Tibial artery (tissue), 4 donors: ENCODE data around the gene THYN1.
"Not testable (repeated sequence)": the region's sequence is repeated elsewhere in the genome, so short reads cannot be mapped to it uniquely, and the experiment has no call there.

ENCODE experiments used
- DNase-seq, 2 donors: peaks; one replicate each; pipeline ENCODE4 v3.0.0-alpha.2; 2019
- H3K27ac ChIP-seq, 2 donors: fragments of 200-600 bp; sonication (generic) in 1 of 2; 1 replicate in 1 of 2; 2 replicates in 1 of 2; pipeline ENCODE4 v1.5.1; 2018 to 2019; ENCODE audit warnings: mild to moderate bottlenecking in 1 of 2
- H3K27me3 ChIP-seq, 2 donors: fragments of 200-600 bp; sonication (generic) in 1 of 2; one replicate each; pipeline versions ENCODE4 v1.5.1 to v1.6.0; 2016 to 2019
- H3K36me3 ChIP-seq, 3 donors: fragments of 200-600 bp; sonication (generic) in 2 of 3; one replicate each; pipeline ENCODE4 v1.5.1; 2016 to 2019; ENCODE audit warnings: mild to moderate bottlenecking in 2 of 3
- H3K4me1 ChIP-seq, 4 donors: fragments of 200-600 bp; sonication (generic) in 2 of 4; 1 replicate in 3 of 4; 2 replicates in 1 of 4; pipeline ENCODE4 v1.5.1; 2016 to 2019
- H3K4me3 ChIP-seq, 2 donors: fragments of 200-600 bp; sonication (generic) in 1 of 2; 1 replicate in 1 of 2; 2 replicates in 1 of 2; pipeline ENCODE4 v1.5.1; 2018 to 2019; ENCODE audit warnings: mild to moderate bottlenecking in 2 of 2
- H3K9me3 ChIP-seq, 3 donors: fragments of 200-600 bp; sonication (generic) in 1 of 3; one replicate each; pipeline ENCODE4 v1.5.1; 2016 to 2019
- intact Hi-C: fragments of 100-400 bp; cut with DNase I; formaldehyde crosslinking; loops from one replicate; pipeline ENCODE4 v1.15.0; 2023; ENCODE audit warnings: low total_unique reads
- TF ChIP-seq, protein P1 (sequence below), 2 experiments: fragments of 200-600 bp in 1 of 2; fragments of 450-650 bp in 1 of 2; IDR thresholded peaks; one replicate each; pipeline ENCODE4 v1.5.1; 2017 to 2019; ENCODE audit warnings: antibody characterized with exemption in 2 of 2, mild to moderate bottlenecking in 1 of 2, moderate library complexity in 1 of 2

The THYN1 gene

DNA sequence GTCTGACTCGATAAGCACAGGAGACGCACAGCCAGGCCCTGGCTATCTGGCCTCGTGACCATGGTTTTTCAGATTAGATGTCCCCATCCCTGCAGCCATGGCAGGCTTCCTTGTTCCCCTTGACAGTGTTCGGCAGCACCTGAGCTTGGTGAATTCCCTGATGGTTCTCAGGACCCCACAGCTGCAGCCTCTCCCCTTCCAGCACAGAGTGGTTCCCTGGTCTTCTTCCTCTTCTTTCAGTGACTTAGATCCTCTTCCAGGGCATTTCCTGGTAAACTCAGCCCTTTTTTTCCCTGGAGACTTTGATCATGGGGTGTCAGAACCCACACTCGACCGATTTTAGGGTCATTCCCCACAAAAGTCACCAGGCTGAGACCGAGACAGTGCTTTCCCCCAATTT is 37.5 kb upstream of the THYN1 start:
- H3K27me3 ChIP-seq, result peaks cover 0 to 6% of the 10 kb centered on the region in 2 donors
- no peak for DNase-seq
- TF ChIP-seq, protein P1, sequence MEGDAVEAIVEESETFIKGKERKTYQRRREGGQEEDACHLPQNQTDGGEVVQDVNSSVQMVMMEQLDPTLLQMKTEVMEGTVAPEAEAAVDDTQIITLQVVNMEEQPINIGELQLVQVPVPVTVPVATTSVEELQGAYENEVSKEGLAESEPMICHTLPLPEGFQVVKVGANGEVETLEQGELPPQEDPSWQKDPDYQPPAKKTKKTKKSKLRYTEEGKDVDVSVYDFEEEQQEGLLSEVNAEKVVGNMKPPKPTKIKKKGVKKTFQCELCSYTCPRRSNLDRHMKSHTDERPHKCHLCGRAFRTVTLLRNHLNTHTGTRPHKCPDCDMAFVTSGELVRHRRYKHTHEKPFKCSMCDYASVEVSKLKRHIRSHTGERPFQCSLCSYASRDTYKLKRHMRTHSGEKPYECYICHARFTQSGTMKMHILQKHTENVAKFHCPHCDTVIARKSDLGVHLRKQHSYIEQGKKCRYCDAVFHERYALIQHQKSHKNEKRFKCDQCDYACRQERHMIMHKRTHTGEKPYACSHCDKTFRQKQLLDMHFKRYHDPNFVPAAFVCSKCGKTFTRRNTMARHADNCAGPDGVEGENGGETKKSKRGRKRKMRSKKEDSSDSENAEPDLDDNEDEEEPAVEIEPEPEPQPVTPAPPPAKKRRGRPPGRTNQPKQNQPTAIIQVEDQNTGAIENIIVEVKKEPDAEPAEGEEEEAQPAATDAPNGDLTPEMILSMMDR (IDR thresholded peaks at IDR 0.05), result no peak
- H3K27ac ChIP-seq, result no peak overlapping the region
- H3K36me3 ChIP-seq, result no peaks in the 10 kb centered on the region
- H3K4me3 ChIP-seq, result no peak overlapping the region
- H3K4me1 ChIP-seq, result no peaks in the 10 kb centered on the region
- intact Hi-C loops, result no loop called here
- no peaks in the 10 kb centered on the region for H3K9me3 ChIP-seq

DNA sequence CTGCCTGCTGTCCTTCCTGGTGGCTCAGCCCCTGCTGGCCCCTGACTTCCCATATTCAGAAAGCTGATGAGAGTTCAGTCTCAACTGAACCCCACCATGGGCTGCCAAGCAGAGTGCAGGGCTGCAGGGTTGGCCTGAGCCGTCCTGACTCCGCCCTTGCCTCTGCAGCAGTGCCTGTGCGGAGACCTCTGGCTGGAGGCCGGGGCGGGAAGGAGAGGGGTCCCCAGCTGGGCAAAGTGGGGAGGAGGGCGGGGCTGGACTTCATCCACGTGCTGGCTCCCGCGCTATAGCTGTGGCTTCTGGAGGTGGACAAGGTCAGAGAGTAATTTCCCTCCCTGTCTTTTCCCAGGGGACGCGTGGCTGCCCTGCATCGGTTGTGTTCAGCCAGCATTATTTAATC is 36.6 kb upstream of the THYN1 start:
- Histone ChIP-seq H3K36me3 (no peaks in the 10 kb centered on the region), H3K4me3 (no peak overlapping the region), H3K4me1 (no peaks in the 10 kb centered on the region), H3K27ac (no peak overlapping the region), H3K27me3 (peaks cover 0 to 6% of the 10 kb centered on the region in 2 donors), H3K9me3 (no peaks in the 10 kb centered on the region)
- TF ChIP-seq, protein P1 (IDR thresholded peaks at IDR 0.05), result no peak
- DNase-seq, result no peak
- intact Hi-C loops, result no loop called here

DNA sequence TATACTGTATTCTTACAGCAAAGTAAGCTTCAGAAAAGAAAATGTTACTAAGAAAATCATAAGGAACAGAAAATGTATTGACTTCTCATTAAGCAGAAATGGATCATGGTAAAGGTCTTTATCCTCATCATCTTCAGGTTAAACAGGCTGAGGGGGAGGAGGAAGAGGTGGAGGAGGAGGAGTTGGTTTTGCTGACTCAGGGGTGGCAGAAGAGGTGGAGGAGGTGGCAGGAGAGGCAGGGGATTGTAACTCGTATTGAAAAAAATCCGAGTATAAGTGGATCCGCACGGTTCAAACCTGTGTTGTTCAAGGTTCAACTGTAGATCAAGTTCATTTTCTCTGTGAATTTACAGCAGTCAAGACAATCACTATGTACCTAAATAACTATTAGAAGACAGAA is 36.0 kb upstream of the THYN1 start:
- no peak overlapping the region for H3K4me3 ChIP-seq
- TF ChIP-seq, protein P1 (IDR thresholded peaks at IDR 0.05), result no peak
- intact Hi-C loops, result no loop called here
- H3K27me3 ChIP-seq, result peaks cover 0 to 6% of the 10 kb centered on the region in 2 donors
- no peak for DNase-seq
- no peak overlapping the region for H3K27ac ChIP-seq
- no peaks in the 10 kb centered on the region for H3K9me3 ChIP-seq
- H3K36me3 ChIP-seq, result no peaks in the 10 kb centered on the region
- H3K4me1 ChIP-seq, result no peaks in the 10 kb centered on the region

DNA sequence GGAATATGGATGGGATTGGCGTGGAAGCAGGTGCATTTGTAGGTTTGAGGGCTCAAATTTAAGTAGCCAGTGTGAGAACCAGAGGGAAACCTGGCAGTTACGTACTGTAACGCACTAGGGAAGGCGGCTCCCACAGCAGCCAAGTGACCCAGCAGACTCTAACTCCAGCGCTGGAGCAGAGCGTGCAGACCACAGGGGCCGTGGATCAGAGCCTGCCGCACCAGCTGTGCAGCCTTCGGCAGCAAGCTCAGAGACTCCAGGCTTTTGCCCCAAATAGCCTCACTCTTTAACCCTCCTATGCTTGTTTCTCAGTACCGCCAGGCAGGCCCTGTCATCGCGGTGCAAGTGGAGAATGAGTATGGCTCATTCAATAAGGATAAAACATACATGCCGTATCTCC is 35.3 kb upstream of the THYN1 start:
- TF ChIP-seq, protein P1 (IDR thresholded peaks at IDR 0.05), result no peak
- Histone ChIP-seq H3K4me3 (no peak overlapping the region), H3K27me3 (peaks cover 0 to 6% of the 10 kb centered on the region in 2 donors), H3K9me3 (no peaks in the 10 kb centered on the region), H3K36me3 (no peaks in the 10 kb centered on the region), H3K27ac (no peak overlapping the region), H3K4me1 (no peaks in the 10 kb centered on the region)
- intact Hi-C loops, result no loop called here
- DNase-seq, result no peak

DNA sequence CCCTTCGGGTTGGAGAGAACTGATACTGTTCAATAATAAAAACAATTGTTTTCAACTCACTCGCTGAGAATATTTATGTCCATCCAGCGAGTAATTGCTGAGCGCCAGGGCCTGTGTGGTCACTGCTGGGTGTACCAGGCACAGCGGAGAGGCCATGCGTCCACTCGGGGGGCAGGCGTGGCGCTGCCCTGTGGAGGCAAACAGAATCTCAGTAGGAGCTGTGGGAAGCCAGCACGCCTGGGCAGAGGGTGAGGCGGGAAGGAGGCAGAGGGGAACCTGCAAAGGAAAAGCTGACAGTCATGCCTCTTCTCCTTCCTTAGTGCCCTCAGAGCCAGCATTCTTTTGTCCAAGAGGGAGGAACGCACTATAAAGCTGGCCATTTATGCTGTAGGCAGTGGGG is 34.4 kb upstream of the THYN1 start:
- H3K4me1 ChIP-seq, result peaks cover 0 to 3% (median 0%) of the 10 kb centered on the region in 4 donors
- DNase-seq, result no peak
- TF ChIP-seq, protein P1 (IDR thresholded peaks at IDR 0.05), result no peak
- intact Hi-C loops, result no loop called here
- H3K4me3 ChIP-seq, result no peak overlapping the region
- H3K27me3 ChIP-seq, result peaks cover 0 to 3% of the 10 kb centered on the region in 2 donors
- H3K9me3 ChIP-seq, result no peaks in the 10 kb centered on the region
- no peak overlapping the region for H3K27ac ChIP-seq
- no peaks in the 10 kb centered on the region for H3K36me3 ChIP-seq

DNA sequence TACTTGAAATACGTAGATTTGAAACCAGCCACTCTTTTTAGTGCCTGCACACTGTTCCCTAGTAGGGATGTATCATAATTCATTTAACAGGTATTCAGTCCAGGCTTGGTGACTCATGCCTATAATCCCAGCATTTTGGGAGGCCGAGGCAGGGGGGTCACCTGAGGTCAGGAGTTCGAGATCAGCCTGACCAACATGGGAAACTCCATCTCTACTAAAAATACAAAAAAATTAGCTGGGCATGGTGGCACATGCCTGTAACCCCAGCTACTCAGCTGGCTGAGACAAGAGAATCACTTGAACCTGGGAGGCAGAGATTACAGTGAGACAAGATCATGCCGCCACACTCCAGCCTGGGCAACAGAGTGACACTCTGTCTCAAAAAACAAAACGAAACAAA is 31.2 kb upstream of the THYN1 start:
- H3K4me3 ChIP-seq, H3K4me1 ChIP-seq, DNase-seq, H3K36me3 ChIP-seq, H3K9me3 ChIP-seq, intact Hi-C loops, H3K27ac ChIP-seq, H3K27me3 ChIP-seq: not testable (repeated sequence)
